Endothelial cell of umbilical vein (primary cell): ENCODE data around the gene LRRC28. TPM values are rescaled to one million over a fixed set of nuclear protein-coding genes. Genes with fewer than 3 reads are reported as not detected.

Experiments used
- BruUV-seq: library from RNA; stranded (reverse); fragments of 400-500 nt; replicated peaks from 2 replicates; lab custom pipeline; 2021; lab: Mats Ljungman, UMichigan
- CTCF ChIA-PET: fragments of 300-600, 350-600 bp; sonication (Branson Sonifier 250); formaldehyde crosslinking; loops from one replicate; lab custom pipeline; 2021; ENCODE audit warnings: antibody characterized with exemption, inconsistent platforms; lab: Charles Lee
- POLR2A ChIA-PET: fragments of 300-600, 350-600 bp; sonication (Branson Sonifier 250); formaldehyde crosslinking; loops from one replicate; lab custom pipeline; 2021; ENCODE audit warnings: antibody characterized with exemption, inconsistent platforms; lab: Charles Lee
- DNase-seq: peaks from one replicate; pipeline ENCODE4 v3.0.0-alpha.2; 2011; ENCODE audit warnings: low read depth, low spot score
- FAIRE-seq: peaks from 2 replicates; lab custom pipeline; 2011; peaks lifted over from hg19 to GRCh38; lab: Jason Lieb, UNC
- H2AFZ ChIP-seq: 2 replicates; pipeline ENCODE4 v1.6.0; 2012; ENCODE audit warnings: low read depth, low read length, control low read depth, inconsistent platforms
- H3K27ac ChIP-seq: 2 replicates; pipeline ENCODE4 v1.5.1; 2011; ENCODE audit warnings: low read depth, mild to moderate bottlenecking, control low read depth, low read length, moderate library complexity; ENCODE audit not compliant: insufficient read depth
- H3K27me3 ChIP-seq, 2 experiments: 2 replicates each; pipeline versions ENCODE4 v1.6.0 to v1.6.1; 2011; ENCODE audit warnings: low read length in 2 of 2, mixed read lengths in 1 of 2; ENCODE audit not compliant: control insufficient read depth in 2 of 2, insufficient read depth in 2 of 2
- H3K36me3 ChIP-seq, 2 experiments: 2 replicates in 1 of 2; 3 replicates in 1 of 2; pipeline ENCODE4 v1.5.1; 2011; ENCODE audit warnings: low read length in 2 of 2, mild to moderate bottlenecking in 1 of 2, moderate library complexity in 1 of 2; ENCODE audit not compliant: control insufficient read depth in 2 of 2, insufficient read depth in 2 of 2; ENCODE audit errors: extremely low read depth in 1 of 2
- H3K4me1 ChIP-seq: 3 replicates; pipeline ENCODE4 v1.5.1; 2011; ENCODE audit warnings: mild to moderate bottlenecking, low read length; ENCODE audit not compliant: control insufficient read depth, insufficient read depth; ENCODE audit errors: extremely low read depth
- H3K4me2 ChIP-seq: 2 replicates; pipeline ENCODE4 v1.6.1; 2011; ENCODE audit warnings: low read length, control low read depth, mixed read lengths; ENCODE audit not compliant: insufficient read depth
- H3K4me3 ChIP-seq, 3 experiments: fragments of 200-600 bp in 1 of 3; sonication (generic), shearing (Covaris generic) in 1 of 3; replicated peaks in 1 of 3; 2 replicates each; pipeline ENCODE4 v1.5.1; 2011 to 2016; ENCODE audit warnings: control low read depth in 3 of 3, low read length in 3 of 3, mild to moderate bottlenecking in 2 of 3, inconsistent platforms in 1 of 3, low read depth in 1 of 3, moderate library complexity in 1 of 3; ENCODE audit not compliant: insufficient read depth in 1 of 3
- H3K79me2 ChIP-seq: 2 replicates; pipeline ENCODE4 v1.6.0; 2012; ENCODE audit warnings: low read length, inconsistent platforms; ENCODE audit not compliant: control insufficient read depth, insufficient read depth
- H3K9ac ChIP-seq: replicated peaks from 2 replicates; pipeline ENCODE3; 2011; ENCODE audit warnings: low read length, control low read depth; ENCODE audit not compliant: insufficient read depth; ENCODE audit errors: extremely low read depth
- H3K9me1 ChIP-seq: replicated peaks from 3 replicates; pipeline ENCODE4 v1.6.0; 2011; ENCODE audit warnings: mild to moderate bottlenecking, low read length; ENCODE audit not compliant: control insufficient read depth, insufficient read depth; ENCODE audit errors: extremely low read depth
- H3K9me3 ChIP-seq: replicated peaks from 2 replicates; pipeline ENCODE4 v1.5.1; 2012; ENCODE audit warnings: low read length, inconsistent platforms; ENCODE audit not compliant: control insufficient read depth, insufficient read depth
- H4K20me1 ChIP-seq: replicated peaks from 2 replicates; pipeline ENCODE3; 2011; ENCODE audit warnings: mild to moderate bottlenecking, low read length; ENCODE audit not compliant: control insufficient read depth, insufficient read depth; ENCODE audit errors: extremely low read depth
- EZH2 ChIP-seq: IDR thresholded peaks from 2 replicates; pipeline ENCODE4 v1.6.1; 2012; ENCODE audit warnings: borderline replicate concordance, low read depth, mild to moderate bottlenecking, moderate library complexity, low read length, inconsistent platforms; ENCODE audit not compliant: severe bottlenecking
- FOS ChIP-seq: IDR thresholded peaks from 2 replicates; pipeline ENCODE4 v1.6.1; 2011; ENCODE audit warnings: mild to moderate bottlenecking, low read length, moderate library complexity, borderline replicate concordance; ENCODE audit not compliant: insufficient read depth
- GATA2 ChIP-seq: IDR thresholded peaks from 2 replicates; pipeline ENCODE4 v1.7.0; 2011; ENCODE audit warnings: low read depth, mild to moderate bottlenecking, moderate library complexity, mixed read lengths, low read length; ENCODE audit not compliant: insufficient read length, insufficient read depth
- JUN ChIP-seq: IDR thresholded peaks from 2 replicates; pipeline ENCODE4 v1.6.1; 2011; ENCODE audit warnings: borderline replicate concordance, low read depth; ENCODE audit not compliant: insufficient read length, insufficient read depth
- MYC ChIP-seq: IDR thresholded peaks from one replicate; pipeline ENCODE4 v1.6.1; 2011; ENCODE audit warnings: mild to moderate bottlenecking, low read depth, low read length
- POLR2A ChIP-seq: IDR thresholded peaks from 2 replicates; pipeline ENCODE4 v1.6.1; 2012; ENCODE audit warnings: low read depth, mild to moderate bottlenecking, control low read depth, low read length
- POLR2AphosphoS5 ChIP-seq: IDR thresholded peaks from 2 replicates; pipeline ENCODE4 v1.6.1; 2012; ENCODE audit warnings: low read depth, mild to moderate bottlenecking, control low read depth, low read length, moderate library complexity; ENCODE audit not compliant: insufficient read depth
- dilution Hi-C: fragments of 300-500 bp; cut with MboI; formaldehyde crosslinking; loops from one replicate; pipeline ENCODE4 v1.15.0; 2019; ENCODE audit warnings: low sequenced_read_pairs; ENCODE audit not compliant: extremely low pct_ligation_motif_present
- intact Hi-C: fragments of 100-400 bp; cut with micrococcal nuclease; formaldehyde crosslinking; loops from one replicate; pipeline ENCODE4 v1.10.0; 2022
- polyA plus RNA-seq, 4 experiments: library from polyadenylated mRNA; depleted of rRNA in 3 of 4; stranded (reverse) in 3 of 4; unstranded in 1 of 4; fragments of >200 nt; gene quantifications; 2 replicates each; pipeline versions ENCODE4 v1.2.1 to v1.2.3, GENCODE V29; 2011 to 2012; ENCODE audit warnings: missing spikeins in 1 of 4
- total RNA-seq: library from RNA; stranded (reverse); gene quantifications from 2 replicates; pipeline ENCODE4 v1.2.3, GENCODE V29; 2021
- TF ChIP-seq, protein P1 (sequence below), 2 donors: IDR thresholded peaks; 1 replicate in 1 of 2; 2 replicates in 1 of 2; pipeline ENCODE4 v1.5.1; 2011; ENCODE audit warnings: low read length in 2 of 2, mild to moderate bottlenecking in 2 of 2, moderate library complexity in 2 of 2, control low read depth in 1 of 2, inconsistent platforms in 1 of 2, low read depth in 1 of 2; ENCODE audit not compliant: insufficient read depth in 1 of 2; ENCODE audit errors: extremely low read depth in 1 of 2
- TF ChIP-seq, protein P2 (sequence below): IDR thresholded peaks from 2 replicates; pipeline ENCODE4 v1.6.1; 2011; ENCODE audit not compliant: insufficient read depth, insufficient read length

The LRRC28 gene
- total and polyA plus RNA-seq, 2 donors (not counting 3 experiments of a cell fraction or from before 2014, with no cell fraction given) = 19.6 to 26.7 TPM

DNA sequence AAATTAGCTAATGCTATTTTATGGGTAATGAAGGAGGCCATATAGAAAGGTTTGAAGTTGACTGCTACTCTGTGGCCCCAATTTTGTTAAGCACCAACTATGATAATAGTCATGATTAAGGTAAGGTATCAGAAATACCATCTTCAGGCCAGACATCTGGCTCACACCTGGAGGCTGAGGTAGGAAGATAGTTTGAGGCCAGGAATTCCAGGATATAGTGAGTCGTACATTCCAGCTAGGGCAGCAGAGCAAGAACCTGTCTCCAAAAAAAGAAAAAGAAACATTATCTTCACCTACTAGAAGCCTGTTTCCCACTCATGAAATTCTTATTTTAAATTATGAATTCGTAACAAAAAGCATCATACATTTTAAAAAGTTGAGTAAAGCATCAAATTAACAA is 64.4 kb downstream of the LRRC28 start:
- no peaks in the 10 kb centered on the region for H3K36me3 ChIP-seq

More for the DNA sequence above, 64.4 kb downstream of the LRRC28 start:
- no peak overlapping the region for H3K27ac ChIP-seq
- TF ChIP-seq POLR2A (no peak), EZH2 (no peak), POLR2AphosphoS5 (no peak), GATA2 (no peak), FOS (no peak), MYC (no peak), JUN (no peak)
- TF ChIP-seq, protein P1, sequence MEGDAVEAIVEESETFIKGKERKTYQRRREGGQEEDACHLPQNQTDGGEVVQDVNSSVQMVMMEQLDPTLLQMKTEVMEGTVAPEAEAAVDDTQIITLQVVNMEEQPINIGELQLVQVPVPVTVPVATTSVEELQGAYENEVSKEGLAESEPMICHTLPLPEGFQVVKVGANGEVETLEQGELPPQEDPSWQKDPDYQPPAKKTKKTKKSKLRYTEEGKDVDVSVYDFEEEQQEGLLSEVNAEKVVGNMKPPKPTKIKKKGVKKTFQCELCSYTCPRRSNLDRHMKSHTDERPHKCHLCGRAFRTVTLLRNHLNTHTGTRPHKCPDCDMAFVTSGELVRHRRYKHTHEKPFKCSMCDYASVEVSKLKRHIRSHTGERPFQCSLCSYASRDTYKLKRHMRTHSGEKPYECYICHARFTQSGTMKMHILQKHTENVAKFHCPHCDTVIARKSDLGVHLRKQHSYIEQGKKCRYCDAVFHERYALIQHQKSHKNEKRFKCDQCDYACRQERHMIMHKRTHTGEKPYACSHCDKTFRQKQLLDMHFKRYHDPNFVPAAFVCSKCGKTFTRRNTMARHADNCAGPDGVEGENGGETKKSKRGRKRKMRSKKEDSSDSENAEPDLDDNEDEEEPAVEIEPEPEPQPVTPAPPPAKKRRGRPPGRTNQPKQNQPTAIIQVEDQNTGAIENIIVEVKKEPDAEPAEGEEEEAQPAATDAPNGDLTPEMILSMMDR (IDR thresholded peaks at IDR 0.05; ENCODE audit: extremely low read depth in 1 of 2, insufficient read depth in 1 of 2, low read depth in 1 of 2, low read length in 2 of 2) = no peak
- TF ChIP-seq, protein P2, sequence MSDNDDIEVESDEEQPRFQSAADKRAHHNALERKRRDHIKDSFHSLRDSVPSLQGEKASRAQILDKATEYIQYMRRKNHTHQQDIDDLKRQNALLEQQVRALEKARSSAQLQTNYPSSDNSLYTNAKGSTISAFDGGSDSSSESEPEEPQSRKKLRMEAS = no peak
- dilution Hi-C loops = no loop called here
- no peak overlapping the region for H2AFZ ChIP-seq
- no peaks in the 10 kb centered on the region for H4K20me1 ChIP-seq
- CTCF ChIA-PET = interaction anchor here (0.9 to 1.0 kb wide), 2 partner anchors 45 to 417 kb away, joined by 3 read pairs; partner anchors contain the start of gene LYSMD4
- H3K9me1 ChIP-seq = no peaks in the 10 kb centered on the region
- no peaks in the 10 kb centered on the region for H3K9me3 ChIP-seq
- H3K4me2 ChIP-seq = no peak overlapping the region
- no peaks in the 10 kb centered on the region for H3K27me3 ChIP-seq
- BruUV-seq = no TSS peak
- intact Hi-C loops = no loop called here
- H3K4me3 ChIP-seq = no peak overlapping the region
- DNase-seq (no peak), FAIRE-seq (no peak)
- H3K4me1 ChIP-seq = peaks cover 5% of the 10 kb centered on the region
- H3K9ac ChIP-seq = no peak overlapping the region
- H3K79me2 ChIP-seq = no peaks in the 10 kb centered on the region
- POLR2A ChIA-PET = no interaction called here
